Limb (tissue), 2 donors: Measurements from ENCODE around the gene HLX.

Experiments
- DNase-seq, 2 donors: peaks; one replicate each; pipeline ENCODE4 v3.0.0-alpha.2; 2016; ENCODE audit errors: extremely low spot score in 2 of 2

HLX gene

DNA sequence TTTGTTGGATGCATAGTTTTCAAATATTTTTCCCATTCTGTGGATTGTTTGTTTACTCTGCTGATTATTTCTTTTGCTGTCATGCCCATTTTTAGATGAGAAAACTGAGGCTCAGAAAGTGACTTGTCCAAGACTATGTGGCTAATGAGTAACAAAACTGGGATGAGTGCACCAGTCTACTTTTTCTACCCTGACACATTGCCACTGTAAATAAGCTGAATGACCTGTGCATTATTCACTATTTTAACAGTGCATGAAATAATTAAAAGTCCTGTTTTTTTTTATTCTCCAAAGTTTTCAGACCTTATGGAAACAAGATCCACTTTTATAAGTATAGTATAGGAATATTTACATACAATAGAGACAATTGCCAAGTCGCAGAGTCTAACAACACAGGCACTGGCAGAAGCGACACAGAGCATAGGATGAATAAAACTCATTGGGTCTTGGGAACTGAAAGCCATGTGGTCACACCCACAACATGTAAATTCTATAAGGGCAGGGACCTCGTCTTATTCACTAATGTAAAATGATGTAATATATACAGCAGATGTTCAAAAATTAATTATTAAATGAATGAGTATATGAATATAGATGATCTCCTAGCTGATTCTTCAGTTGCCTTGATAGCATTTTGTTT lies 45.2 kb downstream of the HLX start:
- DNase-seq = no peak

DNA sequence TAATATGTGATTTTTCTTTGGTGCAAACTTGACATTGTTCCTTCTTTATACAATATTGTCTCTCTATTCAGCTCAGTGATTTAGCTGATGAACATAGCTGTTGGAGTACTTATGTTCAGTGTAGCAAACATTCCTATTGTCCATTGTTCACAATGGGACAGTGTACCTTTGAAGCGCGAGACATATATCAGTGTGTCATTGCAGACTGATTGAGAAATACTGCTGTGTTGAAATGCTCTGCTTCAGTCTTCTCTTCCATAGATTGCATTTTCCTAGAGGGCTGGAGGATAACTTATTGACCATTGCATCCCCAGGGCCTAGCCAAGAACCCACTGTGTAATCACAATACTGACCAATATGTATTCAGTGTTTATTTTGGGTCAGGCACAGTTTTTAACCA lies 46.5 kb downstream of the HLX start:
- no peak for DNase-seq

DNA sequence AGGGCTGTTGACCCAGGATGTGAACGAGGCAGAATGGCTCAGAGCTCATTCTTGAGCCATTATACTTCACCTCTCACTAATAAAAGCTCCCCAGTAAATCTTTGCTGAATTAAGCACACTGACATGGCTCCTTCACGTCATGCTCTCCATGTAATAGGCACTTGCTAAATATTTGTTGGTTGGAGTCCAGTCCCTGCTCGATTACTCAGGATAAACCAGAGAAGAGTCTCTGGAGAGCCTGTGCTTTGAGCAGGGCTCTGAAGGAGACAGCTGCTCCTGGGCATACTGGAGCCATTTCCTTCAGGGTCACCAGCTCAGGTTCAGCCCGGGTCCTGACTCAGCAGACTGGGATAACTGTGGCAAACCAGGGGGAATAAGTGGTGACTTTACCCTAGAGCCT lies 46.9 kb downstream of the HLX start:
- no peak for DNase-seq

DNA sequence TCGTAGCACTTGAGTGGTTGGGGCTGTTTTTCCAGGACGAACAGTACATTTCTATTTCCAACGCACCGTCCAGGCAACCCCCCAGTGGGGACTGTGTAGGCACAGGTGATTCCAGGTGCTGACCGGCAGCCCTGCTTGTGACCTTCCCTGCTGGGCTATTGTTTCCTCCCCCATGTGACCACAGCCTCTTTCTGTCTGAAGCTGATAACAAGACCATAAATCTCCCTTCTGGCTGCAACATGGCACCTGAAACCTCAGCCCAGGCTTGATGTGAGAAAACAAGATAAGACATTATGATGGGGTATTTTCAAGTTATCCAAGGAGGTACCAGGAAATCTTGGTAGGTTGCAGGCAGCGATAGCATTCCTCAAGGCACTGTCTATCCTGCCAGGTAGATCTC lies 48.2 kb downstream of the HLX start:
- DNase-seq = no peak

DNA sequence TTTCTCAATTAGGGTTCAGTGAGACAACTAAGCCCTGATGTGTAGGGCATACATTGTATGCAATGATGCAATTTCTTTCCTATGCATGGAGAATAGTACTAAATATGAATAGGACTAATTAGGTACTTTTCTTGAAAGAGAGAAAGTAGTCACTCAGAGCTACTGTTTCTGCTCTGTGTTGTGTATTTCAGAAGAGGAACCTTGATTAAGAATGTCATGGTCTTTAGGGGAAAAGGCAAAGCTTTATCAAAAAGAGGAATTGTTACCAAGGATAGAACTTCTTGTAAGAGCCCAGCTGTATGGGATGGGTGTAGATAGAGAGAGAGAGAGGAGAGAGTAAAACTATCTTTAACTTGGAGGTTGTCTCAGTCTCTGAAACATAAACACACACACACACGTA lies 49.1 kb downstream of the HLX start:
- DNase-seq = no peak

DNA sequence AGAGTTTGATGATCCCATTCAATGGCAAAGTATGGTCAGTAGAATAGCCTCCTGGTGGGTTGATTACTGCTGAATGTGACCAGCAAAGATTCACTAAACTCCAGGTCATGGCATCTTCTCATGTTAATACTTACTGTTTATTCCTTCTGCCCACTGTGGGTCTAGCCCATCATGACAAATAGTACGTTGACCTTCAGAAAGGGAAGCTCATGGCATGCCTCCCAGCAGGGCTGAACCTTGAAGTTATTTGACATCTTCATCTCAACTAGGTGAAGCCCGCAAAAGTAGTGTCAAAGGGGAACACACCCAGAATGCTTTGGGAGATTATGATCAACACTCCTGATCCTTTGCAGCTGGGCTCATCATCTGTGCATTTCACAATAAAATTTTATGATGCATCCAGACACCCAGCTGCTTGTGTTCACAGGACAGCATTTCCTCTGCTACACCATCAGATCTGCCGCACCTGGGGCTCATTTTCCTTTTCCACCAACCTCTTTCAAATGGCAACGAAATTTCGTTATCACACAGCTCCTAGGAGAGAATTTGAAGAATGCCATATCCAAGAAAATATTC lies 49.6 kb downstream of the HLX start:
- no peak for DNase-seq

DNA sequence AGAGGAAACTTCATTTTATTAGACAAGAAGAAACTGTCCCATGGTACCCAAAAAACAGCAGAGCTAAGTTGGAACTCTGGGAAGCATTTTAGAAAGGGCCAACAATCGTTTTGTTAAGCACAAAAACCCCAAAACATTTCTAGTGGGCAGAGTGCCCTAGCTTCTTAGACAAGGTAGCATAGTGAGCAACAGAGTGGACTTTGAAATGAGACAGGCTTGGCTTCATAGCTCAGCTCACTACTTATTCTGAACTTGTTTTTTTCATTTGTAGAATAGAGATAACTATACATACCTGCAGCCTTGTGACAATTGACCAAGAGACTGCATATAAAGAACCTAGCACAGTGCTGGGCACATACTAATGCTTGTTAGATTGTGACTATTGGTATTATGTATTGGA lies 50.1 kb downstream of the HLX start:
- no peak for DNase-seq
